GM12801 (cell line): ENCODE measurements around the gene WLS.

Experiments used
- TF ChIP-seq, protein P1 (sequence below): IDR thresholded peaks from one replicate; pipeline ENCODE4 v1.5.1; 2011; ENCODE audit warnings: control low read depth; ENCODE audit not compliant: insufficient read length; ENCODE audit errors: extremely low read depth

The WLS gene

GRCh38 chr1:68225781-68226180, 6.5 kb downstream of the WLS start:
- TF ChIP-seq, protein P1, sequence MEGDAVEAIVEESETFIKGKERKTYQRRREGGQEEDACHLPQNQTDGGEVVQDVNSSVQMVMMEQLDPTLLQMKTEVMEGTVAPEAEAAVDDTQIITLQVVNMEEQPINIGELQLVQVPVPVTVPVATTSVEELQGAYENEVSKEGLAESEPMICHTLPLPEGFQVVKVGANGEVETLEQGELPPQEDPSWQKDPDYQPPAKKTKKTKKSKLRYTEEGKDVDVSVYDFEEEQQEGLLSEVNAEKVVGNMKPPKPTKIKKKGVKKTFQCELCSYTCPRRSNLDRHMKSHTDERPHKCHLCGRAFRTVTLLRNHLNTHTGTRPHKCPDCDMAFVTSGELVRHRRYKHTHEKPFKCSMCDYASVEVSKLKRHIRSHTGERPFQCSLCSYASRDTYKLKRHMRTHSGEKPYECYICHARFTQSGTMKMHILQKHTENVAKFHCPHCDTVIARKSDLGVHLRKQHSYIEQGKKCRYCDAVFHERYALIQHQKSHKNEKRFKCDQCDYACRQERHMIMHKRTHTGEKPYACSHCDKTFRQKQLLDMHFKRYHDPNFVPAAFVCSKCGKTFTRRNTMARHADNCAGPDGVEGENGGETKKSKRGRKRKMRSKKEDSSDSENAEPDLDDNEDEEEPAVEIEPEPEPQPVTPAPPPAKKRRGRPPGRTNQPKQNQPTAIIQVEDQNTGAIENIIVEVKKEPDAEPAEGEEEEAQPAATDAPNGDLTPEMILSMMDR, result no peak

- TF ChIP-seq, protein P1, result no peak
Measured at GRCh38 chr1:68223687-68224086, 8.6 kb downstream of the WLS start.

DNA sequence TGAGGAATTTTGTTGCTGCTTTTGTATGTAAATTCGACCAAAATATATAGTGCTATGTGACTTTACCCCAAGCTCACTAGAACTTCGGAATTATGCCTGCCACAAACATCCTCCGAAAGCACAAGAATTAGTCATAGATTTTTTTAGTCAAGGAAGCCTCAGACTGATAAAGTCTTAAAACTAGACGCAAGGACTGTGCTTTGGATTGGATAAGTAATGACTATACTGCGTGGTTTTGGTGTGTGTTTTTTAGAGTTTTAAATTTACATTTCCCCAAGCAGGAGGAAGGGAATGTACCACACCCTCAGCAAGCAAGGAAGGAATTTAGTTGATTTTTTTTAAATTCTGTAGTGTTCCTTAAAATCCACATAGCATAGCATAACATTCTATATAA, 10.3 kb downstream of the WLS start:
- TF ChIP-seq, protein P1, result no peak

GRCh38 chr1:68221001-68221979, 11.0 kb downstream of the WLS start:
- TF ChIP-seq, protein P1, result no peak

GRCh38 chr1:68220420-68220819, 11.9 kb downstream of the WLS start:
- TF ChIP-seq, protein P1, result no peak

DNA sequence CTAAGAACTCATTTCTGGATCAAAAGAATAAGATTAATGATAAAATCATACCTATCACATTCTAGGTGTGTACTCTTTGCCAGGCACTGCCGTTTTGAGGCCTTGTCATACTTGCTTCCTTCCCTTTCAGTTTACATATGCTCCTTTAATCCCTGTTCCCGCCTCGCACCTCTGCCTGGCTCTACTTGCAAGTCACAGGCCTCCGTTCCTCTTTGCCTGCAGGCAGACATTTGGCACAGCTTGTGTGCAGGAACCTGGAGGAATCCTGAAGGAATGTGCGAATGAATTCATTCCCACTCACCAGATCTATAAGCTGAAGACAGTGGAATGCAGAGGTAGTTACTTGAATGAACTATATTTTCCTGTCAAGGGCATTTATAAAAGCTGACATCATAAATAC, 13.8 kb downstream of the WLS start:
- TF ChIP-seq, protein P1, result no peak

GRCh38 chr1:68217618-68218017, 14.7 kb downstream of the WLS start:
- TF ChIP-seq, protein P1, result no peak
